Body of pancreas (tissue), 4 donors: ENCODE data around the gene MCRS1.

Experiments used
- CTCF ChIP-seq, 7 experiments: fragments of 450-650 bp in 4 of 7; fragments of 200-600 bp in 3 of 7; sonication (generic) in 3 of 7; IDR thresholded peaks; one replicate each; pipeline ENCODE4 v1.5.1; 2016 to 2019; ENCODE audit warnings: antibody characterized with exemption in 7 of 7
- POLR2A ChIP-seq, 3 donors: fragments of 450-650 bp; IDR thresholded peaks; one replicate each; pipeline ENCODE4 v1.6.1; 2016; ENCODE audit warnings: antibody characterized with exemption in 3 of 3, mild to moderate bottlenecking in 2 of 3

GRCh38 chr12:49518914-49519573 is 48.9 kb downstream of the MCRS1 start:
- no peak for TF ChIP-seq CTCF (IDR thresholded peaks at IDR 0.05)
- no peak for TF ChIP-seq POLR2A (IDR thresholded peaks at IDR 0.05)
